Activated T-helper 1 cell treated with anti-CD3 and anti-CD28 coated beads, Interleukin-12 subunit alpha, Interleukin-12 subunit beta, Interleukin-2, Interleukin-4 antibody, amounts not matched to agents 30 ng/mL and 10 ng/mL and 1 ng/mL, durations not matched to agents 14 hours and 24 hours and 36 hours (primary cell): Measurements from ENCODE around the gene IL17B. TPM values are rescaled to one million over a fixed set of nuclear protein-coding genes. Genes with fewer than 3 reads are reported as not detected.

Experiments
- DNase-seq: peaks from one replicate; pipeline ENCODE4 v3.0.0; 2021; ENCODE audit warnings: low spot score
- H3K27ac Mint-ChIP-seq: one replicate; pipeline ENCODE4 v1.8.0; 2021; ENCODE audit warnings: mild to moderate bottlenecking, mixed read lengths
- H3K27me3 Mint-ChIP-seq: one replicate; pipeline ENCODE4 v1.8.0; 2022; ENCODE audit warnings: mild to moderate bottlenecking, moderate library complexity, mixed read lengths; ENCODE audit not compliant: insufficient read depth
- H3K36me3 Mint-ChIP-seq: one replicate; pipeline ENCODE4 v1.8.0; 2021; ENCODE audit warnings: low read depth, mixed read lengths
- H3K4me1 Mint-ChIP-seq: one replicate; pipeline ENCODE4 v1.8.0; 2021; ENCODE audit warnings: low read depth, mixed read lengths
- H3K4me3 Mint-ChIP-seq: one replicate; pipeline ENCODE4 v1.8.0; 2021; ENCODE audit warnings: mild to moderate bottlenecking, moderate library complexity, mixed read lengths
- H3K9me3 Mint-ChIP-seq: one replicate; pipeline ENCODE4 v1.8.0; 2021; ENCODE audit warnings: mixed read lengths
- intact Hi-C: fragments of 100-400 bp; cut with micrococcal nuclease; formaldehyde crosslinking; loops from one replicate; pipeline ENCODE4 v1.15.1; 2024
- total RNA-seq: library from RNA; stranded (reverse); gene quantifications from 2 replicates; pipeline ENCODE4 v1.2.3, GENCODE V29; 2022

The IL17B gene
- total RNA-seq, 1 donor from 2014 or later = not detected

- peaks cover 1% of the 10 kb centered on the region for H3K36me3 Mint-ChIP-seq
- intact Hi-C loops = no loop called here
- no peaks in the 10 kb centered on the region for H3K27me3 Mint-ChIP-seq
- no peak for DNase-seq
- H3K4me3 Mint-ChIP-seq = no peak overlapping the region
- no peaks in the 10 kb centered on the region for H3K9me3 Mint-ChIP-seq
- no peak overlapping the region for H3K27ac Mint-ChIP-seq
- peaks cover 6% of the 10 kb centered on the region for H3K4me1 Mint-ChIP-seq
Measured at GRCh38 chr5:149376104-149376503, 3.0 kb downstream of the IL17B start.

- H3K4me3 Mint-ChIP-seq = no peak overlapping the region
- intact Hi-C loops = no loop called here
- peaks cover 7% of the 10 kb centered on the region for H3K4me1 Mint-ChIP-seq
- H3K27me3 Mint-ChIP-seq = no peaks in the 10 kb centered on the region
- no peak for DNase-seq
- peaks cover 1% of the 10 kb centered on the region for H3K36me3 Mint-ChIP-seq
- no peak overlapping the region for H3K27ac Mint-ChIP-seq
- H3K9me3 Mint-ChIP-seq = no peaks in the 10 kb centered on the region
Measured at GRCh38 chr5:149375434-149375833, 3.7 kb downstream of the IL17B start.

DNA sequence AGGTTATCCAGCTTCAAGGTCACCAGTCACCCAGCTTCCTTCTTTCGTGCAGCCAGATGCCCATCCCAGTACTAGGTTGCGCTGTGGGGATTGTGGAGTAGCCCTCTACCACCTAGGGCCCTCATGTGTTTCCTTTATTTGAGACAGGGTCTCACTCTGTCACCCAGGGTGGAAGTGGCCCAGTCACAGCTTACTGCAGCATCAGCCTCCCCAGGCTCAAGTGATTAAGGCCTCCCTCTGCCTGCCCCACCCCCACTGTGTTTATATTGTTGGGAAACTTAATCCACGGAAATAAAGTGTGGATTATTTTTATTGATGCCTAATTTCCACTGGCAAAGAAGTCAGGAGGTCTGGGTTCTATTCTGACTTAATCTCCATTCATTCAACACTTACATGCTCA is 4.3 kb downstream of the IL17B start:
- no peak overlapping the region for H3K27ac Mint-ChIP-seq
- no peak for DNase-seq
- intact Hi-C loops = no loop called here
- peaks cover 7% of the 10 kb centered on the region for H3K4me1 Mint-ChIP-seq
- H3K4me3 Mint-ChIP-seq = no peak overlapping the region
- H3K27me3 Mint-ChIP-seq = no peaks in the 10 kb centered on the region
- H3K36me3 Mint-ChIP-seq = peaks cover 1% of the 10 kb centered on the region
- H3K9me3 Mint-ChIP-seq = no peaks in the 10 kb centered on the region

DNA sequence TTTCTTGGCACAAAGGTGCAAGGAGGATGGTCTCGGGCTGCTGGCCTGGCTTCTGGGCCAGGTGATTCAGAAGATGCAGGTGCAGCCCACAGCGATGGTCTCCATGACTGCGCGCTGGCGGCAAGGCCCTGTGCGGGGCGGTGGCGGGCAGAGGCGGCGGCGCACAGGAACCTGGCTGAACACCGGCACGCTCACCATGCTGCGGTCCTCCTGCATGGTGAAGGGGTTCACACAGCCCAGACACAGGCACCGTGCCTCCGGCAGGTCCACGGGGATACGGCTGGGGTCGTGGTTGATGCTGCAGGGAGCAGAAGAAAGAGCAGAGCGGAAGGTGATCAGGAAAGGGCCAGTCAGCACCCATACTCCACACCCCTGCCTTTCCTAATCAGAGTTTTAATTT is 4.8 kb downstream of the IL17B start:
- peaks cover 1% of the 10 kb centered on the region for H3K36me3 Mint-ChIP-seq
- no peaks in the 10 kb centered on the region for H3K27me3 Mint-ChIP-seq
- H3K4me3 Mint-ChIP-seq = no peak overlapping the region
- no peak overlapping the region for H3K27ac Mint-ChIP-seq
- H3K4me1 Mint-ChIP-seq = peaks cover 12% of the 10 kb centered on the region
- H3K9me3 Mint-ChIP-seq = no peaks in the 10 kb centered on the region
- intact Hi-C loops = no loop called here
- no peak for DNase-seq

GRCh38 chr5:149372932-149373331 is 6.2 kb downstream of the IL17B start:
- Mint-ChIP-seq H3K27me3 (peaks cover 2% of the 10 kb centered on the region), H3K4me3 (no peak overlapping the region), H3K27ac (no peak overlapping the region), H3K4me1 (peaks cover 17% of the 10 kb centered on the region), H3K9me3 (no peaks in the 10 kb centered on the region), H3K36me3 (peaks cover 6% of the 10 kb centered on the region)
- no peak for DNase-seq
- intact Hi-C loops = no loop called here

DNA sequence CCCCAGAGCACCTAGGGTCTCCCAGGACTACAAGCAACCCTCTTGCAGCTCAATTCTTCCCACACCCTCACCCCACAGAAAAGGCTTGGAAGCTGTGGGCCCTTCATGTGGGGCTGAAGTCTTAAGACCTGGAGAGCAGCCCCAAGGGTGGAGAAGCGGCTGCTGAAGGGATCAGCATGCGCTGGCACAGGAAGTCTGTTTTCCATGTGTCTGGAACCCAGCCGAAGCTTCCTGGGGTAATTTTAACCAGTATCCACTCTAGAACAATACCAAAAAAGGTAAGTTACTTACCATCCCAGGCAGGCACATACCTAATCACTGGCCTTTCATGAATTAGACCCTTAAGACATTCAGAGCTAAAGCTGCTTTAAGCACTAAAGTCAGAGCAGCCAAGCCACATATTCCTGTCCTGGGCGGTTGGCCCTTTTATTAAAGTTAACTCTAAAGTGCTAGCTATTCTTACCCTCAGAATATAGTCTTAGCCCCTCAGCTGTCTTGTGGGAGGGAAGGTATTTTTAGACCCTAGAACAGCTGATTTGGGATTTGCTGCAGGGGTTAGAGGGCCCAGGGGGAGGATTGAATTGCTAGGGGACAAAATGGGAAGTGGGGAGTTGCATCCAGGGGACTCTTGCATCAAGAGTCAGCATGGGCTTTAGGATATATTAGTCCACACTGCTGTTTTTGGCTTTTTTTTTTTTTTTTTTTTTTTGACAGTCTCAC is 6.9 kb downstream of the IL17B start:
- Mint-ChIP-seq H3K27ac (no peak overlapping the region), H3K4me1 (peaks cover 17% of the 10 kb centered on the region), H3K4me3 (no peak overlapping the region), H3K9me3 (no peaks in the 10 kb centered on the region), H3K36me3 (peaks cover 6% of the 10 kb centered on the region), H3K27me3 (peaks cover 2% of the 10 kb centered on the region)
- DNase-seq = no peak
- intact Hi-C loops = no loop called here

GRCh38 chr5:149371296-149371962 is 7.7 kb downstream of the IL17B start:
- Mint-ChIP-seq H3K4me1 (peaks cover 17% of the 10 kb centered on the region), H3K9me3 (no peaks in the 10 kb centered on the region), H3K27me3 (peaks cover 2% of the 10 kb centered on the region), H3K36me3 (peaks cover 6% of the 10 kb centered on the region), H3K27ac (no peak overlapping the region), H3K4me3 (no peak overlapping the region)
- peak; percentile 52 for DNase-seq
- intact Hi-C loops = loop anchor here (1.0 kb wide), 3 partner anchors 26 to 230 kb away; partner anchors contain the start of genes ABLIM3 and GRPEL2

DNA sequence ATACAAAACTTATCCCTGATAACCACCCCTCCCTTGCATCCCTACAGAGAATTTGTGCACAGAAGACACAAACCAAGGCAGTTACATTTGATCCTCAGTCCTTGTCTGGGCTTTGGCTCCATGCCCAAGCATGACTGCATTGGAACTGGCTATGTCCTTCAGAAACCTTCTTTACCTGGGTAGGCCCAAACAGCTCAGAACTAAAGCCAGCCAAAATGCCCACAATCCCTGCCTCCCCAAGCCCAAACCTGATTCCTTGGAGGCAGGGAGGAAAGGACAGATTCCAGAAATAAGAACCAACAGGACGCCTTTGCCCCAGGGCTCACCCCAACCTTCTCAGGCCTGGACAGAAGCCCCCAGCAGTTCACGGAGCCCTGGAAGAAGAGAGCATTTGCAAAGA is 8.2 kb downstream of the IL17B start:
- Mint-ChIP-seq H3K27ac (no peak overlapping the region), H3K4me1 (peaks cover 17% of the 10 kb centered on the region), H3K36me3 (peaks cover 6% of the 10 kb centered on the region), H3K9me3 (no peaks in the 10 kb centered on the region), H3K4me3 (no peak overlapping the region), H3K27me3 (peaks cover 2% of the 10 kb centered on the region)
- no peak for DNase-seq
- intact Hi-C loops = loop anchor here (1.0 kb wide), 3 partner anchors 26 to 230 kb away; partner anchors contain the start of genes ABLIM3 and GRPEL2

GRCh38 chr5:149367972-149368645 is 11.0 kb downstream of the IL17B start:
- Mint-ChIP-seq H3K4me1 (peaks cover 17% of the 10 kb centered on the region), H3K27ac (no peak overlapping the region), H3K9me3 (no peaks in the 10 kb centered on the region), H3K36me3 (peaks cover 9% of the 10 kb centered on the region), H3K27me3 (peaks cover 2% of the 10 kb centered on the region), H3K4me3 (no peak overlapping the region)
- DNase-seq = no peak
- intact Hi-C loops = loop anchor here (1.0 kb wide), 1 partner anchor 10 kb away; the partner anchor contains the start of gene PCYOX1L

- Mint-ChIP-seq H3K27ac (no peak overlapping the region), H3K27me3 (peaks cover 2% of the 10 kb centered on the region), H3K9me3 (no peaks in the 10 kb centered on the region), H3K36me3 (peaks cover 9% of the 10 kb centered on the region), H3K4me1 (peaks cover 17% of the 10 kb centered on the region), H3K4me3 (no peak overlapping the region)
- intact Hi-C loops = loop anchor here (1.0 kb wide), 1 partner anchor 9 kb away; the partner anchor contains the start of gene PCYOX1L
- peak; percentile 37 for DNase-seq
Measured at GRCh38 chr5:149367249-149367971, 11.7 kb downstream of the IL17B start.

GRCh38 chr5:149366169-149366729 is 12.8 kb downstream of the IL17B start:
- DNase-seq = no peak
- intact Hi-C loops = no loop called here
- no peak overlapping the region for H3K27ac Mint-ChIP-seq
- H3K4me1 Mint-ChIP-seq = peaks cover 12% of the 10 kb centered on the region
- H3K27me3 Mint-ChIP-seq = peaks cover 2% of the 10 kb centered on the region
- no peak overlapping the region for H3K4me3 Mint-ChIP-seq
- H3K36me3 Mint-ChIP-seq = peaks cover 8% of the 10 kb centered on the region
- no peaks in the 10 kb centered on the region for H3K9me3 Mint-ChIP-seq

GRCh38 chr5:149365418-149365817 is 13.7 kb downstream of the IL17B start:
- peaks cover 12% of the 10 kb centered on the region for H3K36me3 Mint-ChIP-seq
- peaks cover 16% of the 10 kb centered on the region for H3K4me1 Mint-ChIP-seq
- no peak for DNase-seq
- intact Hi-C loops = no loop called here
- H3K9me3 Mint-ChIP-seq = no peaks in the 10 kb centered on the region
- peaks cover 2% of the 10 kb centered on the region for H3K27me3 Mint-ChIP-seq
- H3K27ac Mint-ChIP-seq = no peak overlapping the region
- H3K4me3 Mint-ChIP-seq = no peak overlapping the region
